GM12892 (cell line): ENCODE measurements around the gene ATP9B.

Source experiments
- POLR2A ChIP-seq: IDR thresholded peaks from 2 replicates; pipeline ENCODE4 v1.6.1; 2011; ENCODE audit warnings: low read depth, low read length, control low read depth
- POLR2AphosphoS5 ChIP-seq: IDR thresholded peaks from 2 replicates; pipeline ENCODE4 v1.6.1; 2011; ENCODE audit warnings: low read depth, low read length, control low read depth
- TAF1 ChIP-seq: IDR thresholded peaks from 2 replicates; pipeline ENCODE4 v1.6.1; 2011; ENCODE audit warnings: low read depth, mild to moderate bottlenecking, control low read depth, low read length, borderline replicate concordance

DNA sequence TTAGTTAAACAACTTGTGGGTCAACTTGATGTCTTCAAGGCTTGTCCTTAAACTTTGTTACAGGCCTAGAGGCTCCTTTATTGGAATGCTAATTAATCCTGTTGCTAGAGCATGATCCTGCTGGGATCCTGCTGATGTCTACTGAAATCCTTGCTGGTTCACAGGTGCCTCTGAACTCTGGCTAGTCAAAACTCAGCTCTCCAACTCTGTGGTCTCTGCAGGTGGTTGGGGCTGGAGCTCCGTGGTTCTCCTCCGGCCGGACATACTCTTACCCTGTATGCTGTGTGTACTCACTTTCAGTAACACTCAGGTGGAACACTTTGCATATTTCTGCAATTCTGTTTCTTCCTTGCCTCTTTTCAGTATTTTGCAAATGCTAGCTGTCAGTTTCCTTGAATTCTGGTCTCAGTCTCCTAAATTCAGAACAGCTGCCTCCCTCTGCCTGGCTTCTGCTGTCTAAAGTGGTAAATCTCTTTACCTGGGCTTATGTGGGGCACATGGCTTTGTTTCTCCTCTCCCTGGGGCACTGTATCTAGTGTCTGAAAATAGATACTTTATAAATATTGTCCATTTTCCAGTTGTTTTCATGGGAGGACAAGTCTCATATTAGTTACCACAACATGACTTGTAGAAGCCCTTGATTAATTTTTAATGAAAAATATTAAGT, 113.0 kb downstream of the ATP9B start:
- TF ChIP-seq POLR2A (no peak), POLR2AphosphoS5 (no peak), TAF1 (no peak)
